ENCODE data around the gene SPG7.
"Not testable (repeated sequence)": the region's sequence is repeated elsewhere in the genome, so short reads cannot be mapped to it uniquely, and the experiment has no call there.

The SPG7 gene

DNA sequence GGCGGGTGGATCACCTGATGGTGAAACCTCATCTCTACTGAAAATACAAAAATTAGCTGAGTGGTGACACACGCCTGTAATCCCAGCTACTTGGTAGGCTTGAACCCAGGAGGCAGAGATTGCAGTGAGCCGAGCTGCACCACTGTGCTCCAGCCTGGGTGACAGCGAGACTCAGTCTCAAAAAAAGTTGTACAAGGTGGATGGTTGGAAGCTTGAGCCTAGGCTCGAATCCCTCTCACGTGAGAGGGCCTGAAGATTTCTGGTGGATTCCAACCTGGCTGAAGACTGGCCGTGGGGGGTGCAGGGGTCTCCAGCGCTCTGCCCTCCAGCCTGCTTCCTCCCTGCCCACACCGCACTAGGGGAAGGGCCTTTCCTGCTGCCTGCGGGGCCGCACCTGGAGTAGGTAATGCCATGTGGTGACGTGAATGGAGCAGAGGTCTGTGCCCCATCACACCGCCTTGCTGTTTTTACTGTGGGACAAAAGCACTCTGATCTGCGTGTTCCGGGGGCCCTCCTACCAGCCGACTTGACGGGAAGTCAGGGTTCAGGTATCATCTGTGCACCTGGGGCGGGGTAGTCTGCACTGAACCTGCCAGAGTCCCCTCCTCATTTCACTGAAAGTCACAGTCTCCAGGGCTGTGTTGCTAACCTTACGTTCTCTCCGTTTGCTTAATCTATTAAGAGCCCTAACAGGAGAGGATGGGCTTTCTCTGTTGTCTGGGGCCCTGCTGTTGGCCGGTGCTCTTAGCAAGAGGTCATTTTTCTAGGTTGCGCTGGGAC is 56.5 kb downstream of the SPG7 start:
- no peak for DNase-seq (ENCODE audit: low read depth, low spot score)

DNA sequence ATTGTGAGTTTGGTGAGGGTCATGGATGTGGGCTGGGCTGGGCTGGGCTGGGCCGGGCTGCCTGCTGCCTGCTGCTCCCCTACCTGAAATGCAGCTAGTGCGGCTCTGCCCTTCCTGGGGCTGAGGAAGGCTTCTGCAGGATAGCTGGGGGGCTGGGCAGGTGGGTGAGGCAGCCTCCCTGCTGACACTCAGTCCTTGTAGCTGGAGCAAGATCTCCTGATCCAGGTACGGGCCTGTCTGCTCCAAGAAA is 57.0 kb downstream of the SPG7 start:
- DNase-seq (ENCODE audit: low read depth, low spot score) = no peak

DNA sequence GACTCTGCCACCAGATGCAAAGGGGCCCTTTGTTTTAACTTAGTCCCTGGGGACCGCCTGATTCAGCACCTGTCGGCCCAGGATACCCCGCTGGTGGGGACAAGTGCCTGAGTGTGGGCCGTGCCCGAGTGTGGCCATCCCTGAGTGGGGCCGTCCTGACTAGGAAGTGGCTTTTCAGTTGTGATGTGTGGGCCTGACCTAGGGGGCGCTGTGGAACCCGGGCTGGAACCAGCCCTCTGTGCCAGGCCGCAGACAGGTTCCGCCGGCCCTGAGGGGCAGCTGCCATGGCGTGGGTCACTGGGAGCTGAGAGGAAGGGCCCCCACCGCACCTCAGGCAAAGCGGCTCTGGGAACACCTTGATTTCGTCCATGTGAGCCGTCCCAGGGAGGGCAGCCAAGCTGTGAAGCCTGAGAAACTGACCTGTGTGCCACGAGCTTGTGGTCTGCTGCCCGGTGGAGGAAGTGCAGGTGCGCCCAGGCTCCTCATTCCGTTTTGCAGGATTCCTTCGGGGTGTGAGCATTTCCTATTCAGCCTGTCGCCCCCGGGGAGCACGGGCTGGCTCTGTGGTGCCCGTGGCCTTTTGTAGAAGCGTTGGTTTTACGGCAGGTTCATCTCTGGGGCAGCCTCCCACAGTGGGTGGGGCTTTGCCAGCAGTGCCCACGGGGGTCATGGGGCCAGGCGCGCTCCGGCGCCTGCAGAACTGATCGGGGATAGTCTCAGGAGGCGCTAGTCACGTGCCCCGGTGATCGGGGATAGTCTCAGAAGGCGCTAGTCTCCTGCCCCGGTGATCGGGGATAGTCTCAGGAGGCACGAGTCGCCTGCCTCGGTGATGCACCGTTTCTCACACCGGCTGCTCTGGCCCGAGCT is 57.5 kb downstream of the SPG7 start:
- no peak for DNase-seq (ENCODE audit: low read depth, low spot score)

DNA sequence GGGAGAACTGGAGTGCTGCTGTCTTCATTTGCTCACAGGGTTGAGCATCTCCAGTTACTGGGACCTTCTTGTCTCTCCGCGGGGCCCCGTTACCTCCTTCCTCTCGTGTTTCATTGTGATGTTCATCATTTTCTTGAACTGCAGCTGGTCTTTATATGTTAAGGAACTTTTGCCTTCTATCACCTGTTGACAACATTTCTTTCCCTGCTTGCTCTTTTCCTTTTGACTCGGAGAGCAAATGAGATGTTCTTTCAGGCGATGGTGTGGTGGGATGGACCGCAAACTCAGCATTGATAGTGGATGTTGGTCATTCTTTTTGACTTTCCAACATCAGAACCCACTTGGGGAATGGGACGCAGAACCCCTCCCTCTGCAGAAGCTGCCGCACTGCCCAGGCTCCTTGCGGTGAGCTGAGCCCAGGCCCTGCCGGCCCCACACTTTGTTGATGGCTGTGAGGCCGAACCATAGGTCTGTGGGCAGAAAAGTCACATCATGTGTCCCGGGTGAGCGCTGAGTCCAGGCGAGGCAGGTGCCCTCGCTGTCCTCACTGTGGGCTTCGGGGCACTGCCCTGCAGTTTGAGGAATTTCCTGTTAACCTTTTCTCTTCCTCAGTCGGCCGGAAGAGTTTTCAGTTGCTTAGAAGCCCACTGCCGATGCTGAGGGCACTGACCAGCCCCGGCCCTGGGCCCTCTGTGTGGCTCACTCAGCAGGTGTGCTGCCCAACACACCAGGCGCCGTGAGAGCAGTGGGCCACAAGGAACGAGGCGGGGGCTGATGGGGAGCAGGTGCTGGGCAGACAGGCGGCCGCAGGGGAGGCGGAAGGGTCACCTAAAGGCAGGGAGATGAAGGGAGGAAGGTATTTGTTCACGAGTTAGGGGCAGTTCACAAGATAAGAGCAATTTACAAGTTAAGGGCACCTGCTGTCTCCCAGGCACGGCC is 59.7 kb downstream of the SPG7 start:
- DNase-seq (ENCODE audit: low read depth, low spot score) = no peak

DNA sequence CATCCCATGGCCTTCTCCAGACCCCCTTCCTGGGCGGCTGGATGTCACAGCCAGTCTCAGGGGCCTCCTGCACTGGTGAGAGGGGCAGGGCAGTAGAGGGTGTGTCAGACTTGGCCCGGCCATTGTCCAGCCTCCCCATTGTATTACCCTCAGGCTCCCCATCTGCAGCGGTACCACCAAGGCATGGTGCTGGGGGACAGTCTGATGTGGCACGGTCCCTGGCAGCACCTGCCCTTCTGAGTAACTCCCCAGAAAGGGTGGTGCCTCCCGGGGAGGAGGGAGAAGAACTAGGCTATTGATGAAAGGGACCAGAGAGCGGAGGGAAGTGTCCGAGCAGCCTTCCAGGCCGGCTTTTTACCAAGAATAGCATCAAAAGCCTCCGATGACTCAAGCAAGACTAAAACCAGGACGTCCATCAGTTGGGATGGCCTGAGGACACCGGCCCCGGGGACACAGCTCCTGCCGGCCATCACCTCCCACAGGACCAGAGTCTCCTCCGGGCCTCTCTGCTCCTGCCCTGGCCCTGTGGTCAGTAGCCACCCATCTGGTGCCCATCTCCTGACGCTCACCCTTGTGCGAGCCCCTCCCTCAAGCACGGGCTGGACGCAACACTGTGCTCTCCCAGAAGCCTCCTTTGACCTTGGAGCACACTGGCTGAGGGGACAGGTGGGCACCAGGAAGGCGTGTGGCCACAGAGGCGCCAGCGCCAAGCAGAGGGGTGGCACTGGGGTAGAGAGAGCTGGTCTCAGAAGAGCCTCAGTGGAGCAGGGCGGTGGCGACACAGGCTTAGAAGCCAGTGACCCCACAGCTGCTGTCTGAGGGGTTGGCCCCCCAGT is 61.5 kb downstream of the SPG7 start:
- DNase-seq (ENCODE audit: low read depth, low spot score) = no peak

DNA sequence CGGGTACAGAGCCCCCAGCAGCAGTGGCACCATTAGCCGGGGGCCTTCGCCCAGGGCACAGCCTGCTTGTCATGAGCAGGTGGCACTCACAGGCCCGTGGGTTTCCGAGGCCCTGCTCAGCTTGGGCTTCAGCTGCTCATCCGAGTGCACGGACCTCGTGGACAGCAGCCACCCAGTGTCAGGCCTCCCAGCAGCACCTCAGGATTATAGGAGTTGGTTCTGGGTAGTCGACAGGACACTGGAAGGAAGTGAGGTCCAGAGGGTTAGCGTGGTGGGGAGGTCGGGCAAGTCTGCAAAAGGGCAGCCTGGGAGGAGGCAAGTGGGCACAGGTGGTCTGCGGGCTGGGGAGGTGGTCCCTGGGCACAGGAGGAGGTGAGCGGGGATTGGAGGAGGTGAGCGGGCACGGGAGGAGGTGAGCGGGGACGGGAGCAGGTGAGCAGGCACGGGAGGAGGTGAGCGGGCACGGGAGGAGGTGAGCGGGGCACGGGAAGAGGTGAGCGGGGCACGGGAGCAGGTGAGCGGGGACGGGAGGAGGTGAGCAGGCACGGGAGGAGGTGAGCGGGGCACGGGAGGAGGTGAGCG is 62.2 kb downstream of the SPG7 start:
- DNase-seq (ENCODE audit: low read depth, low spot score) = no peak

DNA sequence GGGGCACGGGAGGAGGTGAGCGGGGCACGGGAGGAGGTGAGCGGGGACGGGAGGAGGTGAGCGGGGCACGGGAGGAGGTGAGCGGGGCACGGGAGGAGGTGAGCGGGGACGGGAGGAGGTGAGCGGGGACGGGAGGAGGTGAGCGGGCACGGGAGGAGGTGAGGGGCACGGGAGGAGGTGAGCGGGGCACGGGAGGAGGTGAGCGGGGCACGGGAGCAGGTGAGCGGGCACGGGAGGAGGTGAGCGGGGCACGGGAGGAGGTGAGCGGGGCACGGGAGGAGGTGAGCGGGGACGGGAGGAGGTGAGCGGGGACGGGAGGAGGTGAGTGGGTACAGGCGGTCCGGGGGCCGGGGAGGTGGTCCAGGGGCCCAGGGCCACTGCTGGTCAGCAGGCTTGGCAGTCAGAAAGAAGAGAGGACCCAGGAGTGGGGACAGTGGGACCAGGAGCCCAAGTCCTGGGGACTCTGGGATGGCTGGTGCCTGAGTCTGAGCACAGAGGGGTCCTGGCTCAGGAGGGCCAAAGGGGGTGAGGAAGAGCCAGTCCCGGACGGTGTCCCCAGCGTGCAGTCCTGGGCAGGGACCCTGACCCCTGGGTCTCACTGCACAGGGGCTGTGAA is 62.9 kb downstream of the SPG7 start:
- DNase-seq (ENCODE audit: low read depth, low spot score) = not testable (repeated sequence)

DNA sequence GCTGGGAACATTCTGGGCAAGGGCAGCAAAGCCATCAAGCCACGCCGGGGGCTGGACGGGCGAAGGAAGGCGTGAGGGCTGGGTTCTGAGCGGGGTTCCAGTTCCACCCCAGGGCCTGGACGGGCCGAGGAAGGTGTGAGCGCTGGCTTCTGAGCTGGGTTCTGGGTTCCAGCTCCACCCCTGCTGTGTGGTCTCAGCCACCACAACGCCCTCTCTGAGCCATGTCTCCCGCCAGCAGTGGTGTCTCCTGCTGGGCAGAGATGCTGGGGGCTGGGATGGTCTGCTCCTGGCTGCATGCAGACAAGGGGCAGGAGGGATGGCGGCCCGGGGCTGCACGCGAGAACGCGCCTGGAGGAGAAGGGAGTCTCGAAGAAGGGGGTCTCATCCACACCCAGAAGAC is 63.4 kb downstream of the SPG7 start:
- DNase-seq (ENCODE audit: low read depth, low spot score) = no peak

DNA sequence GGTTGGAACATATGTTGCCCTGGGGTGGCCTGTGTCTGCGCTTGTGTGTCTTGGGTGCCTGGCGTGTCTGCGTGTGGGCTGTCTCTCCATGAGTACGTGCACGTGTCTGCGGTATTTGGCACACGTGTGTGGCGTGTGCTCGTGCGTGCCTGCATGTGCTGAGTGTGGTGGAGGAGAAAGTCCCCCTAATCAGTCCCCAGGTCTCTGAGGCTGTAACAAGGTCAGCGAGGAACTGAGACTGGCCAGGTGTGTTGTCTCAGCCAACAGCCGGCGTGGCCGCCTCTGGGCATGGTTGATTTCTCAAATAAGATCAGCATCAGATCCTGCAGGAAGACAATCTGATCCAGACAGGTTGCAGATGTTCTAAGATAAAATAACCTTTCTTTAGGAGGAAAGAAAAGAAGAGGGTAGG is 63.9 kb downstream of the SPG7 start:
- no peak for DNase-seq (ENCODE audit: low read depth, low spot score)

DNA sequence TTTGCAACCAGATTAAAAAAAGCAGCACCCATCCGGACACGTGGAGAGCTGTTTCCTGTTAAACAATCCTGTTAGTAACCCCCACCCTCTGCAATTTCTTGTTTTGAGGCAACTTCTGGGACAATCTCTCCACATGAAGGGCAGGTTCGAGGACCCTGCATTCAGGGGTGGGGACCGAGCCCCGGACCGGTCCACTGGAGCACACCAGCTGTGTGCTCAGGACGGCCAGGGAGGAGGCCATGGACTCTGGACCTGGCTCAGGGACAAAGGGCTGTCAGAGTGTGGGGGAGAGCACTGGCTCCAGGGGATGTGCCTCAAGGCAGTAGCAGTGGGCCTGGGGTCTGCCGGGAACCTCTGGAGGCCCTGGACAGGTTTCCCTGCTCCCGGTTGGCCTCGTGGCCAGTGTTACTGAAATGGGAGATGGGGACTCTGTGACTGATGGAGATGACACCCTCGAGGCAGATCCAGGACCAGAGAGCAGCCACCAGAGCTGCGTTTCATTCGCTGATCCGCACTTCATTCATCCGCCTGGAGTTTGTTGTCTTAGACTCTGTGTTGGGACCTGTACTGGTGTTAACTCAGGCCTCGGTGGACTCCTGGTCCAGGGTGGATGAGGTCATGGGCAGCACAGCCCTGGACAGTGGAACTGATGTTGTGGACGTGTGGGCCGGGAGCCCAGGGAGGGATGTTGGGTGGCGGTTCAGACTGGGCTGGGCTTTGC is 64.4 kb downstream of the SPG7 start:
- DNase-seq (ENCODE audit: low read depth, low spot score) = no peak

DNA sequence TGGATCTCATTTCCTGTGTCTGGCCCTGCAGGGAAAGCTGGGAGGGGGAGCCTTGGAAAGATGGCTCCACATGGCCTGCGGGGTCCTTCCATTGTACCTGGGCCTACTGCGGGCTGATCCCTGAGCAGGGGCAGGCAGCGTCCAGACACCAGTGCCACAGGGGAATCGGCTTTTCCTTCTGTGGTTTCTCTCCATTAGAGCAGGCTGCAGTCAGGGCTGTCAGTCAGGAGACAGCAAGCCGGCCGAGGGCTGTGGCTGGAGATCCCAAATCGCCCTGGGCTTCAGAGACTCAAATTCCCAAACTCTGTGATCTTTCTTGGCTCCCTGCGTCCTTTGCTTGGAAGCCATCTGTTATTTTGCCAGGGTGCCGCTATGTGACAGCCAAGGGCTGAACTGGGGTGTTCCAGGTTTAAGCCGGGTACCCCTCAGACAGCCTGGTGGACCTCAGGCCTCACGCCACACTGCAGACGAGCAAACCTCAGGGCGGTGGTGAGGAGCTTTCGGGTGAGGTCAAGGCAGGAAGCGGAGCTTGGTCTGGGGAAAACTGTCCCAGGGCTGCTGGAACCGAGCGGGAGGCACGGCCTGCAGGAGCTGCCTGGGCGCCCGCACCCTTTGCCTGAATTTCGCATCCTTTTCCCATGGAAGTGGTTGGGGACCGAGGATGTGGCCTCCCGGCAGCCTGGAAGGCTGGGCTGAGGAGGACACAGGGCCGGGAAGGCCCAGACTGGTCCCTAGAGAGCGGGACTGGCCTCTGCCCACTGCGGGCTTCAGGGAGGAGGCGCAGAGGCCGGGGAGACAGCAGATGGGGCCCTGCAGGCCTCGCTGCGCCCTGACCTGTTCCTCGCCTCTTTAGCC is 65.8 kb downstream of the SPG7 start:
- no peak for DNase-seq (ENCODE audit: low read depth, low spot score)

DNA sequence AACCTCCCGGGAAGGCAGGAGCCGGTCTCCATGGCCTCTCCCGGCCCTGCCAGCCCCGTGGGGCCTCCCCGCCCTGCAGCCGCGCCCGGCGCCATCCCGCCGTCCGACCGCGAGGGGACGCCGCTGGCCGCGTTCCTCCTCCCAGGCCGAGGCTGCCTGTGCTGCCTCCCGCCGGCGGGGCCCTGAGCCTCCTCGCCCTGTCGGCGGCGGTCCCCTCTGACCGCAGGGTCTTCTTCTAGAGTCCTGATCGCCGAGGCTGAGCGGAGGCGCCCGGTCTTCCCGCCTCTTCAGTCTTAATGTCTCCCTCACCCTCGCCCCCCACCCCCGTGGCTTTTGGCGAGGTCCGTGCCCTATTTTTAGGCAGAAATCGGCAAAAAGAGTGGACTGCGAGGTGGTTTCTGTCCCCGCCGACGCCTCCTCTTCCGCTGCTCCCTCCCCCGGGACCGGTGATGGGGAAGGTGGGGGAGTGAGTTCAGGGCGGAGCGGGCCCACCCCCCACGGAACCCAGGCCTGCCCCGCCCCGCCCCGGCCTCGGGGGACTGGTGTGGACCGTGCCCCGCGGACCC is 66.6 kb downstream of the SPG7 start:
- DNase-seq (ENCODE audit: low read depth, low spot score) = no peak

DNA sequence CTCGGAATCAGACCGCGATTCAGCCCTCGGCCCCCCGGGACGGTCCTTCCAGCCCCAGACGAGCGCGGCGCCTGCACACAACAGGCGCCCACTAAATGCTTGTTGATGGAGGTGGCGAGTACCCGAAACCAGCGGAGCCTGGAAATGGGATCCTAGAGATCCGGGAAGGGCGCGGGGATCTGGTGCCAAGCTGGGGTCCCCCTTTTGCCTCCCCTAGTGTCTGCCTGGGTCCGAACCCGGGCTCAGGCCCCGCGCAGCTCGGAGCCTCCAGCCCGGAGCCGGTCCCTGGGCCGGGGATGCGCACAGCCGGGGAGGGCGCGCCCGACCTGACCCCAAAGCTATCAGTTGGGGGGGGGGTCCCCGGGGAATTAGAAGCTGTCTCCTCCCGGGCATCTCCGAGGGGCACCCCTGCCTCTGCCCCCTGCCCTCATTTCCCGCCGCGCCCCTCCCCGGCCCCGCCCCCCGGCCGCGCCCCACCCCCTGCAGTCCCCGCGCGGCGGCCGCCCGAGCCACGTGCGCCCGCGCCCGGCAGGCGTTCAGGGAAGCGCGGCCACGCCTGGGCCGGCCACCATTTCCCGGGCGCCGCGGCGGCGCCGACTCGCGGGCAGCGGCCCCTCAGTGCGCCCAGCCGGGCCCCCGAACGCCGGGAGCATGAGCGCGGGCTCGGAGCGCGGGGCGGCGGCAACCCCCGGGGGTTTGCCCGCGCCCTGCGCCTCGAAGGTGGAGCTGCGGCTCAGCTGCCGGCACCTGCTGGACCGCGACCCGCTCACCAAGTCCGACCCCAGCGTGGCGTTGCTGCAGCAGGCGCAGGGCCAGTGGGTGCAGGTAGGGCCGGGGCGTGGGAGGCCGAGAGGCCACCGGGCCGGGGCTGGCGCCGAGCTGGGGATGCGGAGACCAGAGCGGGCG is 67.3 kb downstream of the SPG7 start, which contains the start of gene CPNE7:
CPNE7 (plus strand) TSS at position 512 of the 906 bp plus-strand sequence; CDS start at position 652, 140 bp downstream.
- DNase-seq (ENCODE audit: low read depth, low spot score) = no peak

DNA sequence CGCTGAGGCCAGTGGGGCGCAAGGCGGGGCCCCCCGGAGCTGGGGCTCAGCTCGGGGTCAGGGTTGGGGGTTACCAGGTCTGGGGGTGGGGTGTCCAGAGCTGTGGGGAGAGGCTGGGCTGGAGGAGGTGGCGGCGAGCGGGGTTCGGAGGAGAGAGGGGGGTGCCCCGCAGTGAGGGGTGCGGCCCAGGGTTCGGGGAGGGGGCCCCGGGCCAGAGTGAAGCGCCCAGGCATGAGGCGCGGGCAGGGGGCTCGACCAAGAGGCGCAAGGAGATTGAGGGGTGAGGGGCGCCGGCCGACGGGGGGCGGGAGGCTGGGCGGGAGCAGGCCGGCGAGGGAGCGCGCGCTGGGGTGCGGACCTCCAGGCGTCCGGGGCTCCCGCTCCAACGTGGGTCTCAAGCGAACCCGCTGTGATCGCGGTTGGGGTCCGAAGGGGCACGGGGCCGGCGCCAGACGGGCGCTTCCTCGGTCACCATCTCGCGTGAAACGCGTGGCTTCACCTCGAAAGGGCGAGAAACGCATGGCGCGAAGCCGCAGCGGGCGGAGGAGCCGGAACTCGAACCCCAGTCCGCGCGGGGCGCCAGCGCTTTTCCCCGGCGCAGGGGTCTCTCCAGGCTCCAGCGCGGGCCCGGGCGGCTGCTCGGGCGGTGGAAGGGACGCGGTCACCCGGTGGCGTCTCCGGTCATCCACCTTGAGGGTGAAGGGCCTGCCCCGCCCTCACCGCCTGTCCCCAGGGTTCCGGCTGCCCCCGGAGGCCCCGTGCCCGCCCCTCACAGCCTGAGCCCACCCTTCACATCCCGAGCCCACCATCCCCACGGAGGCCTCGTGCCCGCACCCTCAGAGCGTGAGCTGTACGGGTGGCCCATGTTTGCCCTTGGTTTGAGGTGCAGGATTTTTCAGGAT is 68.2 kb downstream of the SPG7 start:
- DNase-seq (ENCODE audit: low read depth, low spot score) = no peak

DNA sequence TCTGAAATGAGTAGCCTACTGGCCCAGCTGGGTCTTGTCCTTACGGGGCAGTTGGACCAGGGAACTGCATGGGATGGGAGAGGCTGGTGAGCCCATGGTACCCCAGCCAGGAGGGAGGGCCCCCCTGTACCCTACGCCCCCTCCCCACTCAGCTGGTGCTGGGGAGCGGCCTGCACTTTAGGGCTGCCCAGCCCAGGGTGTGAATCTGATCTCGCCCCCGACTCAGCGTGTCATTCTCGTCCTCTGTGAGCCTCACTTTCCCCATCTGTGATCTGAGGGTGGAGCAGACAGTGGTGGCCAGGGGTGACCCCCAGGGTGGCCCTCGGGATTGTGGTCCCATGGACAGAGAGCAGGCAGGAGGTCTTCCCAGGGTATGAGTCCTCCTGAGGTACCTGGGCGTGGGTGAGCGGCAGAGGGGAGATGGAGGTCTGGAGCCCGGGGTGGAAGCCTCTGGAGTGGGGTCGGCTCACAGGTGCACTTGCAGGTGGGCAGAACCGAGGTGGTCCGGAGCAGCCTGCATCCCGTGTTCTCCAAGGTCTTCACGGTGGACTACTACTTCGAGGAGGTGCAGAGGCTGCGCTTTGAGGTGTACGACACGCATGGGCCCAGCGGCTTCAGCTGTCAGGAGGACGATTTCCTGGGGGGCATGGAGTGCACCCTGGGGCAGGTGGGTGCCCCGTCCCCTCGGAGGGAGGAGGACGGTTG is 69.0 kb downstream of the SPG7 start:
- no peak for DNase-seq (ENCODE audit: low read depth, low spot score)

DNA sequence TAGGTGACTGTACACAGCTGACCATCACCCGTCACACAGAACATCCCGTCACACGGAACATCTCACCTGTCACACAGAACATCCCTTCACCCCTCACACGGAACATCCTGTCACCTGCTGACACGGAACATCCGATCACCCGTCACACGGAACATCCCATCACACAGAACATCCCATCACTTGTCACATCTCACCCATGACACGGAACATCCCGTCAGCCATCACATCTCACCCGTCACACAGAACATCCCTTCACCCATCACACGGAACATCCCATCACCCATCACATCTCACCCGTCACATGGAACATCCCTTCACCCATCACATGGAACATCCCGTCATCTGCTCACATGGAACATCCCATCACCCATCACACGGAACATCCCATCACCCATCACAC is 71.1 kb downstream of the SPG7 start:
- no peak for DNase-seq (ENCODE audit: low read depth, low spot score)
